Germinal center (tissue), 1 donor: Measurements from ENCODE around the gene FMNL2.
A peak's percentile ranks its signal among the peaks of the same experiment; 100 is the strongest.

Experiments
- DNase-seq: peaks from one replicate; pipeline ENCODE4 v3.0.0; 2012; ENCODE audit warnings: mixed read lengths, low spot score

FMNL2 gene

DNA sequence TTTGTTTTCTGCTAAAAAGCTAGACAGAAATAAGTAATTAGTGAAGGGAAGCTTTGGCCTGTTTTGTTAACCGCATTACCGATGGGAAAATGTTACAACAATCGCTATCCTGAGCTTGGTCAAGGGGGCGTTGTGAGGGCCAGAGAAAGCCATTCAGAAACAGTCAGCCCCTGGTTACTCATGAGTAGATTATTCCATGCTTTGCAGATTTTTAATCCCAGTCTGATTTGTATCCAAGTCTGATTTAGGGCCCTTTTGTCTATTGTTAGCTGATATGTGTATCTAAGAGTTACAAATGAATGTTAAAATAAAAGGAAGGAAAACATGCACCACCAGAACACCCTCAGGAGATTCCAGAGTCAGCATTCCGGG, 283.2 kb downstream of the FMNL2 start:
- DNase-seq = no peak

DNA sequence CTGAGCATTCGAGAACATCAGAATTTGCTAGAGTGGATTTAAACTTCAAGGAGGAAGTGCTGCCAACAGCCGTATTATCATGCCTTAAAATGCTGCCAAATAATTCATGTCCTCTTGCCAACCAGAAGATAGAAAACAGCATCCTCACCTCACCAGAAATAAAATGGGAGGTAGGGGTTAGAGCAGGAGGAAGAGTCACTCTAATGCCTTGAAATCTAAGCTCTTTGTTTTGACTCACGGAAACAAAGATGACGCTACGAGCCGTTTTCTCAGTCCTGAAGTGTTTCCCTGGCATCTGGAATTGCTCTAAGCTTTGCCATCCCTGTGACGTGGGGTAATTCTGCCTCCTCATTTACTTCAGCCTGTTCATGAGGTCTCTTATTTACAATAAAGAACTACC, 285.2 kb downstream of the FMNL2 start:
- no peak for DNase-seq

DNA sequence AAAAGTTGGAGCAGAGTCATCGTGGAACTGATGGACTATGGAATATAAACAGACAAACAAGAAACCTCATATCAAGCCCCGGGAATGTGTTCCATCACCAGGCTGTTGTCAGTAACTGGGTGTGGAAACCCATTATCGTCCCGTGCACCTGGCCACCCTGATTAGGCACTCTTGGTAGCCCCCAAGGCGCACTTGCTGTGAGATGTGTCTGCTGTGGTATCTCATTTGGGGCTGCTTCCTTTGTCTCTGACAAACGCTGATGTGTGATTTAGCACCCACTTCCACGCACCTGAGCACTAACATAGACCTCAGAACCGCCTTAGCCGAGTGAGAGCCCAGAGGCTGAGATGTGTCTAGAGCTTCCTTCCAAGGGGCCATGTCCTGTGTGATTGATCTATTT, 286.0 kb downstream of the FMNL2 start:
- no peak for DNase-seq

DNA sequence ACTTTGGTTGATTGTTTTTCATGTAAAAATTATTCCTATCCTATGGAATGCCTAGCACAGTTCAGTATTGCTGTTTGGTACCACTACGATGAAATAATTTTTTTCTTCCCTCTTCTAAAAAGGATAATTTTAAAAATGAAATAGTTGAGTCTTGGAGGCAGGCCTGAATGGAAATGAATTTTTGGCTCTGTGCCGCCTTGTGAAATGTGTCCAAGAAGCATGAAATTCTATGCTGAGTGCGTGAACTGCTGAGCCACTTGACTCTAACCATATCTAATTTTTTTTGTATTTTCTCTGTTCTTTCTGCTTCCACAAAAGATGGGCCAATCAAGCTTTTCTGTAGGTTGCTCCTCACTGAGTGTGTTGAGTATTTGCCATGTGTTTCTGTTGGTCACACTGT, 287.2 kb downstream of the FMNL2 start:
- DNase-seq = no peak

DNA sequence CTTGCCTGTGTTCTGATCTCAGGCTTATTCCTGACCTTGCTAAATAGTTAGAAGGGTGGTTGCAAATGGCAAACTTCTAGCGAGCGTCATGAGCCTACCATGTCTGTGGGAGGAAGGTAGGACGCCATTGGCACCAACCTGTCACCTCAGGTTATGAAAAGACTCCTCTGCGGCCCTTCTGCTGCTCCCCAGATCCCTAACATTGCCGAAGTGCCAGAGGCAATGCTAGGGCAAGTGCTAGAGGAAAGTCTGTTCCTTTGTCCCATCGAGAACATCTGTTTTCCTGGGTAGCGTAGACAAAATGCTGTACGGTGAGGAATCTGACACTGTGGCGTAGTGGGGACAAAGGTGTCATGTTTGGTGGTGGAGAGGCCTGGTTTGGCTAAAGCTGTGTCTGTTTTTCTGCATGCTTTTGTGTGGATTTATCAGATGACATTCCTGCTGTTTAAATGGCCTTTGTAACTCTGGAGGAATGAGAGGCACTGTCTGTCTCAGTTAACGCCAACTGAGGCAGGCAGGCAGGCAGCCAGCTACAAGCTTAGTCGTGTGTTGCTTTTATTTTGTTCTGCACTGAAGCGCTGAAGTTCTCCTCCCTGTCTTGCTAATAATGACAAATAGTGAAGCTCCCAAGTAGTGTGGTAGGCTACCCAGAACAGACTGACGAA, 288.2 kb downstream of the FMNL2 start:
- DNase-seq = no peak

DNA sequence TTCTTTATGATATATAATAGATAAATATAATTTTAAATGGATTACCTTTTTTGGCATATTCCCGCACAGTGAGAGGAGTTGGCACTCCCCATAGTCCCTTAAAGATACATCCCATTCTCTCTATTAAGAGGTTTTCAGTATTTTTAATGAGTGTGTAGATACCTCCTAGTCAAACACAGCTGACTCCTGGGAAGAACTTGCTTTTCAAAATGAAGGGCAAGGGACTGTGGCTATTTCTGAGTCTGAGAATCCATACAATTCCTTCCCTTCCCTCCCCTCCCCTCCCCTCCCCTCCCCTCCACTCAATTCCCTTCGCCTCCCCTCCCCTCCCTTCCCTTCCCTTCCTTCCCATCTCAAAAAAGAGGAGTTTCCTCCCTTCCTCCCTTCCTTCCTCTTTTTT, 288.8 kb downstream of the FMNL2 start:
- no peak for DNase-seq

DNA sequence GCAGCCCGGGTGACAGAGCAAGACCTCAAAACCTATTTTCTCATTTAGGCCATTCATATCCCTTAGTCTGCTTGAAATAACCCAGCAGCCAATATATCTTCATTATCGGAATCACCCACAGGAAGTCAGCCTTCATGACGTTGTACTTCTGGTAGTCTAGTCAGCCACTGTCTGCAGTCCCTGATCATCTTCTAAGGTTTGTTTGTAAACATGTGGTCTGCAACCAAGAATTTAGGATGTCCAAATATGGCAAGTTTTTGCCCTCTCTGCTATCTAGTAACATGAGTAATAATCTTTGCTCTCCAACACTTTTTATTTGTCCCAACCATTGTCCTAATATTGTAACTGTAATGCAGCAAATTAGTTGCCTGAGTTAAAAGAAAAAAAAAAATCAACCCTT, 289.8 kb downstream of the FMNL2 start:
- DNase-seq = no peak

DNA sequence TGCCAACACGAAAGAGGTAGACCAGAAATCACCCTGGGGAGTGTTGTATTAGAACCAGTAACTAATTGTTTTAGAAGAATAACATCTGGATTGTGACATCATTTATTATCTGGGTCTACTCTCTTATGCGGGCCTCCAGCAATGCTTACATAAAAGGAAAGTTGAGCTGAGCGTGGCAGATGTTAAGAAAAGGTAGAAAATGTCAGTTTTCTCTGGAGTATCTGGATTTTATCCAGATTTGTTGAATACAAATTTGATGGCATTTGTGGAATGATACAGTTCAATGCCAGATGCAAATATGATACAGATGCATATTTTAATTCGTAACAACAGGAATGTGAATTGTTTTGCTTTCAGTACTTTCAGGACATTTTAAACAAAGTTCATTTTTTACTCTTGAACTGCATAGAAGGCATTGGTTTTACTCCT, 292.0 kb downstream of the FMNL2 start:
- no peak for DNase-seq

DNA sequence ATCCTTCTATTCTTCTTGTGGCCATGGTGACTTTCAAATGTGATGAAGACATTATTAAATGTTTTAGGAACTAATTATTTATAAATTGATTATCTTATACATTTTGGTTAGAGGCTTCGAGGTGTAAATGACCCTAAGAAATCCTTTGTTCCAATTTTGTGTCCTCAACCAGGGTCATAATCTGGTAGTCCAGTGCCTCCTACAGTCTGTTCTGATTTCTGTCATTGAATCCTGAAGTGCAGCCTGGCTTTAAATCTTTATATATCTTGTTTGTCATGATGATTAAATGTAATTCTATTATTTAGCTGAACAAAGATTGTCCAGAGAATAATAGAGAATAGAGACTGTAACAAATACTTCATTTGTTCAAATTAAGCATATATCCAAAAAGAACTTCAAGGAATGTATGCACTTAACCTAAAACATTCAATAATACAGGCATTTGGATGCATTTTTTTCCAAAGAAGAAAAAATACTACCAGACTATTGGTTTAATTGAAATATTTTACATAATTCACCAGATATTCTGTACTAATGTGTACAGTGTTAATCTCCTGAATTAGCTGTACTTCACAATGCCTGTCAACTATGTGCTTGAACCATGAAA, 292.5 kb downstream of the FMNL2 start:
- no peak for DNase-seq

DNA sequence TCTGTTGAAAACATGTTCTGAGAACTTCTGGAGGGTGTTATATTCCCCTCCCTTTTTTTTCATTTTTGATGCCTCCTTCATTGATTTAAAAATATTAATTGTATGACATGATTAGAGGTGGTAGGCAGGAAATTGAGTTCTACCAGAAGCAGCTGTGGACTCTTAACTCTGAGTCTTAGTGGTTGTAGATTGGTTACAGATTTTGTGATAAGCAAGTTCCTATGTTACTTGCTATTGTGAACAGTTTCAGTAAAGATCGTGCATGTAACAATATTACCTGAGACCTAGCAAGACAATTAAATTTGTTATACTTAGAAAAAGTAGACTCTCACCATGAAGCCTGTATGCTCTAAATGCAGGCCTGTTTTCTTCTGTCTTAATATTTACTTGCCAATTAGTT, 294.2 kb downstream of the FMNL2 start:
- DNase-seq = no peak

DNA sequence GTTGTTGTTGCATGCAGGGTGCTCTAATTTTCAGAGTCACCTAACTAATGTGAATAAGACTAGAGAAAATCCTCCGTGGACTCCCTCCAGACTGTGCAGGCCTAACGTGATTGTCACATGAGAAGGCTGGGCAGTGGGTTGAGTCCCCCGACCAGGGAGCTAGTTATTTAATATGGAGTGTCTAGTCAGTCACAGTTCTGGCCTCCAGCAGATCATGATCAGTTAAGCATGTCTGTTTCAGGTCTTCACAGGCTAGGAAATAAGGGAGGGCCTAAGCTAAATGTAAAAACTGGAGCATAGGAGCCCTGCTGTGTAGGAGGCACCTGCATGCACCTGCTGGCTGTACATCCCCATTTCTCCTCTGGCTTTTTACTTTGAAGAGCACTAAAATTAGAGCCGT, 295.5 kb downstream of the FMNL2 start:
- DNase-seq = no peak

DNA sequence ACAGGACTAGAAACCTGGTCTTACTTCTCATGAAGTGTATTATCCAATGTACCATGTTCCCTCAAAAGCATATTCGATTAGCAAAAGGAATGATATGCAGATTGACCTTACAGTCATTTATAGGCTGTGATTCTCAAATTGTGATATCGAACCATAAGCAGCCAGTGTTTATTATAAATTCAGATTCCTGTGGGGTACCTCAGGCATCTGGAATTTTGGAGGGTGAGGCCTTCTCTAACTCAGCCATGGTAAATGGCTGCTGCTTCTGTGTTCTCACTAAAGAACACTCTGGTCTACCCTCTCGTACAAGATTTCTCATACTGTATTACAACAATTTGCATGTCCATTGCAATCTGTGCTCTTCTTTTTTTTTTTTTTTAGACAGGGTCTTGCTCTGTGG, 297.8 kb downstream of the FMNL2 start:
- no peak for DNase-seq

DNA sequence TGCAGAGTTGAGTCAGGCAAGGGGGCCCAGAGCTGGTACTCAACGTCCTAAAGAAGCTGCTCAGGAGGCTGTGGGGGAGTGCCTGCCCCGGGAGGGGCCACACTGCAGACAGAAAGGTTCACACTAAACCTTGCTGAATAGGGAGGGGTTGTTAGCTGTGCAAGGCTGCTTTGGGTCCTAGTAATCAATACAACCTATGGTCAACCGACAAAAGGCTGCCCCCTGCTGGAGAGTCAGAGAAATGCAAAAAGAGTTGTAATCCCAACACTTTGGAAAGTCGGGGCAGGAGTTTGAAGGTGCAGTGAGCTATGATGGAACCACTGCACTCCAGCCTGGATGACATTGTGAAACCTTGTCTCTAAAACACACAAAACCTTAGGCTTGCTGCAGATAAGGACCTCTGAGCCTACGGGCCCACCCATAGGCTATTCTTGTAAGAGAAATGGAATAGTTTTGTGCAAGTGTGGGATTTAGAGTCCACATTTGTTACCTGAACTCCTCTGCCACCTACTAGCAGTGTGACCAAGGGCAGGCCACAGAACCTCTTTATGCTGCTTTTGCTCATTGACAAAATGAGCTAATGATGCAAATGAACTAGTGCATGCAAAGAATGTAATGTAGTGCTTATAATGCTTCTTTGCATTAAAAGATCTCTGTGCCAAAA, 300.8 kb downstream of the FMNL2 start:
- peak; percentile 59 for DNase-seq

DNA sequence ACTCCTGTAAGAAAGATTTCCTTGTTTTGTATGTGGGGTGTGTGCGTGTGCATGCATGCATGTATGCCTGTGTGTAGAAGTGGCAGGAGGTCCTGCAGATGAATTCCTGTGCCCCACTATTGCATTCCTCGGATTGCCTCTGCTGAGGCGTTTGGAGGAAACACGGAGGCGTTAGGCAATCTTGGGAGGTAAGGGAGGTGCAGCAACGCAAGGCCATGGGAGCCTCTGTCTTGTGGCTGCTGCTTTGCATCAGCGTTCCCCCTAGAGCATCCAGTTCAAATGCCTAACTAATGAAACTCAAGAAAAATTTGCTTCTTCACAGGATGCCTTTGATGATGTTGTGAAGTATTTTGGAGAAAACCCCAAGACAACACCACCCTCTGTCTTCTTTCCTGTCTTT, 302.3 kb downstream of the FMNL2 start:
- DNase-seq = no peak

DNA sequence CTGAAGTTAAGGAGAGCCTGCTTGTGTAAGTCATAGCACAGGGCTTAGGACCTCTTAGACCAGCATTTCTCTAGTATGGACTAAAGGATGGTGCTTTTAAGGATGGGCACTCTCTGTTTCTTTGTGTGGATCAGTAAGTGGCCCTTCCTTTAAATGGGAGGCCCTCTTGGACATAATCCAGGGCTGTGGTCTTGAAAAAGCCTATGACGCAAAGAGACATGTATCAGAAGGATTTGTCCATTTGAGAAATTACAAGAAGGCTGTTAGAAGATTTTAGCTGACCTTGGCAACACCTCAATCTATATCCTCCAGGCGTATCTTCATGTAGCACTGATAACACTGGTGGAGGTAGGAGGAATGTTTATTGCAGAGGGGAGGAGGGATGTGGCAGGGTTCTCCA, 303.1 kb downstream of the FMNL2 start:
- DNase-seq = no peak

DNA sequence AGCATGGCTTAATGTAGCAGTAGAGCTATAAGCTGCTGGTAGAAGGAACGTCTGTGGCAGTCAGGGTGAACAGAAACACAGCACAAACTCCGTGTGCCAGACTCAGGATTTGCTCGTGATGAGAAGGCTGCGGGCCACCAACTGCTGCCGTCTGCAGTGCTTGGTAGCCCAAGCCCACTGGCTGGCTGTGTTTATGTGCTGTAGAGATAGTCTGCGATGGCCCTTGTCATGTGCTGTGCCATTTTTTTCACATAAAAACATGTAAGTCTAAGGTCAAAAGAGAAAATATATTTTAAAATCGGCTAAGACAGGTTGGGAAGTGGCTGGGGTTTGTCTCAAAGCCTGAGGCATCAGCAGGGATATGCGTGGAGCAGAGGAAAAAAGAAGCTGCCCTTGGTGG, 303.6 kb downstream of the FMNL2 start:
- DNase-seq = no peak

DNA sequence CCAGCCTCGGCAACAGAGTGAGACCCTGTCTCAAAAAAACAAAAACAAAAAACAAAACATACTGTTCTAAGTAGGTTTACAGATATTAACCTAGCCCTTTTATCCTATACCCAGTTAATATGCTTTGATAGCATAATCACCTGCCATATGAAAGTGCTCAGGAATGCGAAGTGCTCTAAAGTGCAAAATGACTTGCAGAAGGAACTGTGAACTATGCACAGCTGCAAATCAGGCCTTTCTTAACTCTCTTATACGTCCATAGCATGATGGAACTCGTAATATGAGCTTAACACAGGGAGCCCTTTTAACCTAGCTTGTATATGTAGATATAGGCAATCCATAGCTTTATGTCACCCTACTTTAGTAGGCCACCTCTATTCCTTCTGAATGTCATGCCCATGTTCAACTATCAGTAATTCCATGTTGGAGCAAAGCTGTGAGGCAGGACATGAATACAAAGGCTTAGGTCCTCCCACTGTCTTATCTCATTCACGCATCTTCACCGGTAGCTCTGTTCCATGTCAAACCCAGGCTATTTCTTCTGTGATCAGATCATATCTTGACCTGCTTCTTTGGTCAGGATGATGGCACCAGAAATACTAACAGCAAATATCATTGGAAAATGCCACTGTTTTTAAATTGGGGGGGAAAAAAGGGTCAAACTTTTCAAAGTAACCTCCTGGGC, 309.4 kb downstream of the FMNL2 start:
- no peak for DNase-seq

DNA sequence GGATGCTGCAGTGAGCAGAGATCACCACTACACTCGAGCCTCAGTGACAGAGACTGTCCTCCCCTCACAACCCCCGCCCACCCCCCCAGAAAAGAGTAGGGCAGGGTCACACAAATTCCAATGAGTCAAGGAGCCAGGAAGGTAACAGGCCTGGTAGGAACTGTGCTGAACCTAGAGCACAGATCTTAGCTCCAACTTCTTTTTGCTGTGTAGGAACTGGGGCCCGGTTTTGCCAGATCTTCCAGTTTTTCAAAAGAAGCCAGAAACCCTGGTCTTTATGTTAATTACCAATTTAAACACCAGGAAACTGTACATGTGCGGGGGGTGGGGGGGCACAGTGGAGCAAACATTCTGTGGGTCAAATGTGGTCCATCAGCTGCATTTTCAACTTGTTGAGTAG, 311.3 kb downstream of the FMNL2 start:
- DNase-seq = no peak

DNA sequence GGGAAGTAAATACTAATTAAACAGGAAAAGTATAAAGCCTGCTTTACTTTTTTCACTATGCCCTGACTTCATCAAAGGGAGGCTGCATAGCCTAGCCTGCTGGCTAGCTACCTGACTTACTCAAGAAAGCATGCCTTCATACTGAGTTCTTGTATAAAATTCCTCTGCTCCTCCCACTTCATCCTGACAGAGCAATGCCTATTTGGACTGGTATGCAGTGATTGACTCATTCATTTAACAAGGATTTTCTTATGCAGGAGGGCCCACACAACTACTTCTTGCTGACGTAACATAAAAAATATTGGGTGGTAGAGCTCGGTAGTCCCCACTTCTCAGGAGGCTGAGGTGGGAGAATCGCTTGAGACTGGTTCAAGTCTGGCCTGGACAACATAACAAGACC, 311.8 kb downstream of the FMNL2 start:
- DNase-seq = no peak

DNA sequence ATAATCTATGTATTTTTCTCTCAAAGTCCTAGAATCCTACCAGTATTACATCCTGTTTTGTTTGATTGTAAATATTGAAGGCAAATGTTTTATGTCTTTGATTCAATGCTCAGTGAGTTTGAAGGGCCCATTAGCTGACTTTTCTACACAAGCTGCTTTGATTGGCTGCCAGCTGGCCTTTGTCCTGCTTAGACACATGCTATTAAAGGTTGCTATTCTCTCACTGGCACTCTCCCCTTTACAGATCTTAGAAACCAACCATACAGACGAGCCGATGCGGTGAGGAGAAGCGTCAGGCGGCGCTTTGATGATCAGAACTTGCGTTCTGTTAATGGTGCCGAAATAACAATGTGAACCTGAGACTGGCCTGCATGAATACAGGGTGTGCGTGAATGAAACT, 312.6 kb downstream of the FMNL2 start:
- no peak for DNase-seq

DNA sequence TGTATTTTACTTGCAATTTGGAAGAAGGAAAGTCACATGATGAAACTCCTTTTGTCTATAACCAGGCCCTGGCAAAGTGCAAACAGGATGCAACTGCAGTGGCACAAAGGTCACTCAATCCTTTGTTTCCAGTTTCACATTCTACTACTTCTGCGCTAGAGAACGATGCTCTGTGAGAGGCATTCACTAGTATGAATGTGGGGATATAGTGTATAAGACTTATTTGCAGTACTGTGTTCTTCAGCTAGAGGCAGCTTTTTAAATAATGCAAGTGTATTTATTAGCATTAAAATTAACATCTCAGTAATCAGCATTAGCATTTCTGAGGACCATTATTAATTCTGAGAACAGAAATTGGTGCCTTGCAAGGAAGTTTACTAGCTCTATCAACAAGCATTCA, 313.4 kb downstream of the FMNL2 start:
- DNase-seq = no peak

DNA sequence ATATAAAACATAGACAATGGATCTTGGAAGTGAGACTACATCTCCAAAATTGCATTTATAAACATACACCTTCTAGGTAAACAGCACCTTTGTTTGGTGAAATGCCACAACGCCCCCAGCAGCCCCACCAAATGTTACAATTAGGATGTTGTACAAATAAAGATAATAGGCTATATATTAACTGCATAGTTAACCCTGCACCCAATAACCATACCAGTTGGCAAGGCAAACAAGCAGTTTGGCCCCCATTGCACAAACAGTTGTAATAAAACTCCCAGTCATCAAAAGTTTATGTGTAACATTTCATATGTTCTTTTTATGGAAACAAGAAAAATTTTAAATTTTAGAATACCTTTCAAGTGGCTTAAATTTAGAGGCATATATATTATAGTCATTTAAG, 315.0 kb downstream of the FMNL2 start:
- no peak for DNase-seq

DNA sequence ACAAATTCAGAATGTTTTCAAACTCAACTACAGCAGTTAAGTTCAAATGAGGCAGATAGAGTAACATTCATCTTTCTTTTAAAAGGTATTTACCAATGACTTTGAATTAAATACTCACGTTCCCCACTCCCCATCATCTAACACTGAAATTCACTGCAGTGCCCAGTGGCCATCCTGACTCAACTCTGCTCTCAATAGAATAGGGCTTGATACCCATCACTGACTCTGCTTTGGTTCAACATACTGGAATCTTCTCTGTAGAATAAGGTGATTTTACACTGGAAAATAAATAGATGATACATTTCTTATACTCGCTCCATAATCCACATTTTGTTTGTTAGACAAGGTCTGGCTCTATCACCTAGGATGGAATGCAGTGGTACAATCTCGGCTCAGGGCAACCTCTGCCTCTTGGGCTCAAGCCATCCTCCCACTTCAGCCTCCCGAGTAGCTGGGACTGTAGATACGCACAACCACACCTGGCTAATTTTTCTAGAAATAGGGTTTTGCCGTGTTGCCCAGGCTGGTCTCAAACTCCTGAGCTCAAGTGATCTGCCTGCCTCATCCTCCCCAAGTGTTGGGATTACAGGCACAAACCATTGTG, 315.9 kb downstream of the FMNL2 start:
- no peak for DNase-seq
